Sigmoid colon (tissue), 3 donors: ENCODE results near the gene ZNF445.

Experiments used
- POLR2A ChIP-seq, 2 donors: fragments of 450-650 bp; IDR thresholded peaks; one replicate each; pipeline ENCODE4 v1.6.1; 2016; ENCODE audit warnings: antibody characterized with exemption in 2 of 2, mild to moderate bottlenecking in 2 of 2, moderate library complexity in 2 of 2
- TF ChIP-seq, protein P1 (sequence below), 4 experiments: fragments of 450-650 bp in 3 of 4; fragments of 200-600 bp in 1 of 4; IDR thresholded peaks; one replicate each; pipeline ENCODE4 v1.5.1; 2016 to 2019; ENCODE audit warnings: antibody characterized with exemption in 4 of 4, mild to moderate bottlenecking in 3 of 4, moderate library complexity in 2 of 4

DNA sequence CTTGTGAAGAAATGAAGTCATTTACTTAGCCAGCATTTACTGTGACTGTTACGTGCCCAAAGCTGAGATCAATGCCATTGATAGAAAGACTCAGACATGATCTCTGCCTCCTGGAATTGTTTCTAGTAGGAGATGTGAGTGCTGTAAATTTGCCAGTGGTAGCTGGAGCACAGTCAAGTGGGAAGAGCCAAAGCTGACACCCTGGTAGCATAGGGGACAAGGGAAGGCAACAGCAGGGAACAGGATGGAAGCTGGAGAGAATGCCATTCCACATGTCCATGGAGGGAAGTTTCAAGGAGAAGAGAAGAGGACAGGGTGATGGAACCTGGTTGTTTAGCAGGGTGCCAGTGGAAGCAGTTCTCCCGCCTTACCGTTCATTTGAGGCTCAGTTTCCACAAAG, 74.9 kb downstream of the ZNF445 start:
- TF ChIP-seq, protein P1, sequence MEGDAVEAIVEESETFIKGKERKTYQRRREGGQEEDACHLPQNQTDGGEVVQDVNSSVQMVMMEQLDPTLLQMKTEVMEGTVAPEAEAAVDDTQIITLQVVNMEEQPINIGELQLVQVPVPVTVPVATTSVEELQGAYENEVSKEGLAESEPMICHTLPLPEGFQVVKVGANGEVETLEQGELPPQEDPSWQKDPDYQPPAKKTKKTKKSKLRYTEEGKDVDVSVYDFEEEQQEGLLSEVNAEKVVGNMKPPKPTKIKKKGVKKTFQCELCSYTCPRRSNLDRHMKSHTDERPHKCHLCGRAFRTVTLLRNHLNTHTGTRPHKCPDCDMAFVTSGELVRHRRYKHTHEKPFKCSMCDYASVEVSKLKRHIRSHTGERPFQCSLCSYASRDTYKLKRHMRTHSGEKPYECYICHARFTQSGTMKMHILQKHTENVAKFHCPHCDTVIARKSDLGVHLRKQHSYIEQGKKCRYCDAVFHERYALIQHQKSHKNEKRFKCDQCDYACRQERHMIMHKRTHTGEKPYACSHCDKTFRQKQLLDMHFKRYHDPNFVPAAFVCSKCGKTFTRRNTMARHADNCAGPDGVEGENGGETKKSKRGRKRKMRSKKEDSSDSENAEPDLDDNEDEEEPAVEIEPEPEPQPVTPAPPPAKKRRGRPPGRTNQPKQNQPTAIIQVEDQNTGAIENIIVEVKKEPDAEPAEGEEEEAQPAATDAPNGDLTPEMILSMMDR (IDR thresholded peaks at IDR 0.05): no peak
- no peak for TF ChIP-seq POLR2A (IDR thresholded peaks at IDR 0.05)
